HL-60 (cell line): ENCODE data around the gene SENP1.

Experiments used
- DNase-seq, 2 experiments: peaks; one replicate each; pipeline ENCODE4 v3.0.0-alpha.2; 2010 to 2020; ENCODE audit warnings: low read depth in 1 of 2, low spot score in 1 of 2
- H3K27ac ChIP-seq: fragments of 250-450 bp; sonication (Bioruptor Pico); replicated peaks from 2 replicates; pipeline ENCODE4 v1.5.1; 2020; ENCODE audit warnings: mild to moderate bottlenecking, moderate library complexity
- H3K27me3 ChIP-seq: fragments of 250-450 bp; sonication (Bioruptor Pico); 2 replicates; pipeline ENCODE4 v1.5.1; 2021; ENCODE audit warnings: mild to moderate bottlenecking, moderate library complexity; ENCODE audit not compliant: insufficient read depth, poor library complexity, severe bottlenecking
- H3K4me3 ChIP-seq: replicated peaks from 2 replicates; pipeline ENCODE4 v1.5.1; 2011; ENCODE audit warnings: mild to moderate bottlenecking, control low read depth, low read length; ENCODE audit not compliant: insufficient read depth
- CTCF ChIP-seq: IDR thresholded peaks from one replicate; pipeline ENCODE4 v1.5.1; 2011; ENCODE audit warnings: low read length, control low read depth, inconsistent platforms; ENCODE audit not compliant: insufficient read depth
- GABPA ChIP-seq: IDR thresholded peaks from 2 replicates; pipeline ENCODE4 v1.6.1; 2012; ENCODE audit warnings: low read depth
- POLR2AphosphoS5 ChIP-seq: IDR thresholded peaks from 2 replicates; pipeline ENCODE4 v1.6.1; 2012; ENCODE audit warnings: low read depth
- SPI1 ChIP-seq: IDR thresholded peaks from 2 replicates; pipeline ENCODE4 v1.6.1; 2012; ENCODE audit warnings: low read depth, mild to moderate bottlenecking, borderline replicate concordance
- TF ChIP-seq, protein P1 (sequence below): IDR thresholded peaks from 2 replicates; pipeline ENCODE4 v1.6.1; 2012; ENCODE audit warnings: low read depth; ENCODE audit not compliant: insufficient replicate concordance

Gene SENP1

GRCh38 chr12:48071808-48072207, 34.1 kb downstream of the SENP1 start:
- Histone ChIP-seq H3K4me3 (no peak overlapping the region), H3K27me3 (no peaks in the 10 kb centered on the region), H3K27ac (no peak overlapping the region)
- TF ChIP-seq CTCF (no peak), POLR2AphosphoS5 (no peak), GABPA (no peak), SPI1 (no peak)
- TF ChIP-seq, protein P1, sequence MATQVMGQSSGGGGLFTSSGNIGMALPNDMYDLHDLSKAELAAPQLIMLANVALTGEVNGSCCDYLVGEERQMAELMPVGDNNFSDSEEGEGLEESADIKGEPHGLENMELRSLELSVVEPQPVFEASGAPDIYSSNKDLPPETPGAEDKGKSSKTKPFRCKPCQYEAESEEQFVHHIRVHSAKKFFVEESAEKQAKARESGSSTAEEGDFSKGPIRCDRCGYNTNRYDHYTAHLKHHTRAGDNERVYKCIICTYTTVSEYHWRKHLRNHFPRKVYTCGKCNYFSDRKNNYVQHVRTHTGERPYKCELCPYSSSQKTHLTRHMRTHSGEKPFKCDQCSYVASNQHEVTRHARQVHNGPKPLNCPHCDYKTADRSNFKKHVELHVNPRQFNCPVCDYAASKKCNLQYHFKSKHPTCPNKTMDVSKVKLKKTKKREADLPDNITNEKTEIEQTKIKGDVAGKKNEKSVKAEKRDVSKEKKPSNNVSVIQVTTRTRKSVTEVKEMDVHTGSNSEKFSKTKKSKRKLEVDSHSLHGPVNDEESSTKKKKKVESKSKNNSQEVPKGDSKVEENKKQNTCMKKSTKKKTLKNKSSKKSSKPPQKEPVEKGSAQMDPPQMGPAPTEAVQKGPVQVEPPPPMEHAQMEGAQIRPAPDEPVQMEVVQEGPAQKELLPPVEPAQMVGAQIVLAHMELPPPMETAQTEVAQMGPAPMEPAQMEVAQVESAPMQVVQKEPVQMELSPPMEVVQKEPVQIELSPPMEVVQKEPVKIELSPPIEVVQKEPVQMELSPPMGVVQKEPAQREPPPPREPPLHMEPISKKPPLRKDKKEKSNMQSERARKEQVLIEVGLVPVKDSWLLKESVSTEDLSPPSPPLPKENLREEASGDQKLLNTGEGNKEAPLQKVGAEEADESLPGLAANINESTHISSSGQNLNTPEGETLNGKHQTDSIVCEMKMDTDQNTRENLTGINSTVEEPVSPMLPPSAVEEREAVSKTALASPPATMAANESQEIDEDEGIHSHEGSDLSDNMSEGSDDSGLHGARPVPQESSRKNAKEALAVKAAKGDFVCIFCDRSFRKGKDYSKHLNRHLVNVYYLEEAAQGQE: no peak
- DNase-seq: no peak

- H3K4me3 ChIP-seq: no peak overlapping the region
- H3K27ac ChIP-seq: no peak overlapping the region
- H3K27me3 ChIP-seq: no peaks in the 10 kb centered on the region
- DNase-seq: no peak
- no peak for TF ChIP-seq GABPA
- no peak for TF ChIP-seq SPI1
- no peak for TF ChIP-seq CTCF
- TF ChIP-seq, protein P1: no peak
- no peak for TF ChIP-seq POLR2AphosphoS5
Observed at GRCh38 chr12:48070731-48071130, 35.1 kb downstream of the SENP1 start.

- no peaks in the 10 kb centered on the region for H3K27me3 ChIP-seq
- H3K27ac ChIP-seq: no peak overlapping the region
- no peak for DNase-seq
- no peak overlapping the region for H3K4me3 ChIP-seq
- TF ChIP-seq CTCF (no peak), POLR2AphosphoS5 (no peak), SPI1 (no peak), GABPA (no peak)
- TF ChIP-seq, protein P1: no peak
Observed at GRCh38 chr12:48070033-48070432, 35.8 kb downstream of the SENP1 start.
